Right renal pelvis (tissue), 4 donors: ENCODE results near the gene CLDN24. TPM values are rescaled to one million over a fixed set of nuclear protein-coding genes. Genes with fewer than 3 reads are reported as not detected.

Experiments
- DNase-seq, 4 donors: peaks; one replicate each; pipeline ENCODE4 v3.0.0-alpha.2; 2013; ENCODE audit warnings: low read depth in 4 of 4, low spot score in 3 of 4, missing footprints in 1 of 4
- polyA plus RNA-seq, 4 donors: library from polyadenylated mRNA; unstranded; fragments of 120-200 nt; gene quantifications; one replicate each; pipeline ENCODE4 v1.2.1, GENCODE V29; 2013; ENCODE audit not compliant: insufficient read length in 4 of 4

The CLDN24 gene
- under 1 TPM in 2 of 4 donors, not detected in 2; 0.17 to 0.69 TPM for polyA plus RNA-seq

GRCh38 chr4:183322326-183322725 lies at the start of gene CLDN24:
CLDN24 (minus strand) TSS chr4:183322426; CDS start chr4:183322426, 0 bp downstream.
- DNase-seq, result no peak

- DNase-seq, result no peak
Measured at GRCh38 chr4:183370786-183371185, 48.6 kb upstream of the CLDN24 start.

- no peak for DNase-seq
Measured at GRCh38 chr4:183369073-183369472, 46.8 kb upstream of the CLDN24 start.

- no peak for DNase-seq
Measured at GRCh38 chr4:183366206-183366835, 44.1 kb upstream of the CLDN24 start.

- DNase-seq, result no peak
Measured at GRCh38 chr4:183364025-183364424, 41.8 kb upstream of the CLDN24 start.

- no peak for DNase-seq
Measured at GRCh38 chr4:183362916-183363542, 40.8 kb upstream of the CLDN24 start.

GRCh38 chr4:183362036-183362435 lies 39.8 kb upstream of the CLDN24 start:
- DNase-seq, result no peak

- DNase-seq, result no peak
Measured at GRCh38 chr4:183360161-183360919, 38.1 kb upstream of the CLDN24 start.

- DNase-seq, result no peak
Measured at GRCh38 chr4:183358215-183358755, 36.1 kb upstream of the CLDN24 start.

- no peak for DNase-seq
Measured at GRCh38 chr4:183356931-183357675, 34.9 kb upstream of the CLDN24 start.

- no peak for DNase-seq
Measured at GRCh38 chr4:183356173-183356830, 34.1 kb upstream of the CLDN24 start.

GRCh38 chr4:183355405-183355804 lies 33.2 kb upstream of the CLDN24 start:
- DNase-seq, result no peak

GRCh38 chr4:183354219-183354618 lies 32.0 kb upstream of the CLDN24 start:
- no peak for DNase-seq

- DNase-seq, result no peak
Measured at GRCh38 chr4:183353557-183353956, 31.3 kb upstream of the CLDN24 start.

GRCh38 chr4:183352546-183352945 lies 30.3 kb upstream of the CLDN24 start:
- no peak for DNase-seq

- no peak for DNase-seq
Measured at GRCh38 chr4:183350317-183351071, 28.3 kb upstream of the CLDN24 start.

GRCh38 chr4:183349673-183350072 lies 27.4 kb upstream of the CLDN24 start:
- no peak for DNase-seq

GRCh38 chr4:183348706-183349659 lies 26.8 kb upstream of the CLDN24 start:
- no peak for DNase-seq
